Measurements from ENCODE around the gene RAD51B. TPM values are rescaled to one million over a fixed set of nuclear protein-coding genes. Genes with fewer than 3 reads are reported as not detected.

Gene RAD51B
- total RNA-seq, 1 experiment from 2014 or later: 16.7 TPM

DNA sequence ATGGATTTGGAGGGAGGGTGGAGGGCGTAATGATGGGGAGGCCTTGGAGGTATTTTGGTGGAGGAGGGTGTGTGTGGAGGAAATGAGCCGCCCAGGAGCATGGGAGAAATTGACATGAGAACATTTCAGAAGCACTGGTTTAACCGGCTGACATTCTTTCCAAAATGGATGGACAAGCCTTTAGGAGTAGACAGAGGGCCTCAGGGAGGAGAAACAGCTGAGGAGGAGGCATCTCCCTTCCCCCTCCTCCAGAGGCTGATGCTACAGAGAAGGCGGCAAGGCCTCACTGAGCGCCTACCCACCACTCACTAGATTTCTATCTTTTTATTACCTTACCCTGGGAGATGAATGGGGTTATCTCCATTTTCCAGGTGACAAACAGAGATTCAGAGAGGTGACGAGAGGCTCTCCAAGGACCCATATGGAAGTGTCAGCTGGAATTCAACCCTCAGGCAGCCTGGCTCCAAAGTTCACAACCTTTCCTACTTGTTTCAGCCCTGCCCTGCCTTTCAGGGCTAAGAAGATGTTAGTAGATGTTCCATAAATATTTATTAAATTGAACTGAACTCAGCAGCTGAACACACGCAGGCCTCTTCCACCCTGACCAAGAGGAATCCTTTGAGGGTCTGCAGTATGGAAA, 683.7 kb downstream of the RAD51B start:
- H2BK12ac ChIP-seq (ENCODE audit: insufficient read length, low read depth, low read length): no peak overlapping the region
- no peak overlapping the region for H4K8ac ChIP-seq (replicated peaks; ENCODE audit: insufficient read length, low read depth, low read length)
- H3K14ac ChIP-seq (ENCODE audit: insufficient read depth, low read length): no peak overlapping the region
- no peak overlapping the region for H2BK5ac ChIP-seq (ENCODE audit: insufficient read length, low read length)
- no peaks in the 10 kb centered on the region for H3K9me3 ChIP-seq (ENCODE audit: control insufficient read depth, low read depth, low read length)
- Mint-ChIP-seq H3K9me3 (no peaks in the 10 kb centered on the region), H3K27me3 (ENCODE audit: low read depth) (no peaks in the 10 kb centered on the region), H3K27ac (peak overlapping the region in 1 of 3 experiments; percentile 33; a peak in 2 of 7 replicates), H3K4me1 (peaks cover 38 to 45% of the 10 kb centered on the region in 2 experiments), H3K36me3 (ENCODE audit: insufficient read depth in 1 of 3, low read depth in 3 of 3) (peaks cover 0 to 2% (median 0%) of the 10 kb centered on the region in 3 experiments; a peak in 2 of 7 replicates), H3K4me3 (no peak overlapping the region)
- H3K27ac ChIP-seq (ENCODE audit: insufficient read length, low read depth, low read length): no peak overlapping the region
- no peak overlapping the region for H4K5ac ChIP-seq (ENCODE audit: insufficient read length, low read depth, low read length)
- H3K23me2 ChIP-seq (ENCODE audit: insufficient read length, low read depth, low read length, poor library complexity, severe bottlenecking): no peaks in the 10 kb centered on the region
- H2BK20ac ChIP-seq (ENCODE audit: low read depth, low read length, poor library complexity, severe bottlenecking): no peak overlapping the region
- H3T11ph ChIP-seq (ENCODE audit: low read length): no peak overlapping the region
- H3K79me1 ChIP-seq (ENCODE audit: insufficient read depth, low read depth, low read length, poor library complexity, severe bottlenecking): no peaks in the 10 kb centered on the region
- H3K56ac ChIP-seq (ENCODE audit: insufficient read length, low read depth, low read length): no peak overlapping the region
- H3K79me2 ChIP-seq (ENCODE audit: insufficient read depth, low read length): no peaks in the 10 kb centered on the region
- H3K4me1 ChIP-seq (ENCODE audit: insufficient read depth, low read length): peaks cover 5% of the 10 kb centered on the region; the same call in 1 of the 2 replicates
- no peaks in the 10 kb centered on the region for H3K27me3 ChIP-seq (ENCODE audit: insufficient read depth, low read length)
- no peak overlapping the region for H3K4ac ChIP-seq (ENCODE audit: low read depth, low read length)
- H3K4me2 ChIP-seq (ENCODE audit: insufficient read depth, insufficient read length, low read length): no peak overlapping the region
- no peak overlapping the region for H3K9ac ChIP-seq (ENCODE audit: extremely low read depth, insufficient read length, low read length)
- H2BK15ac ChIP-seq (ENCODE audit: low read depth, low read length): no peak overlapping the region
- H2AFZ ChIP-seq (ENCODE audit: low read length): no peak overlapping the region
- no peak overlapping the region for H4K91ac ChIP-seq (ENCODE audit: insufficient read length, low read depth, low read length)
- H2BK120ac ChIP-seq (ENCODE audit: low read depth, low read length, poor library complexity, severe bottlenecking): no peak overlapping the region
- TF ChIP-seq, protein P1, sequence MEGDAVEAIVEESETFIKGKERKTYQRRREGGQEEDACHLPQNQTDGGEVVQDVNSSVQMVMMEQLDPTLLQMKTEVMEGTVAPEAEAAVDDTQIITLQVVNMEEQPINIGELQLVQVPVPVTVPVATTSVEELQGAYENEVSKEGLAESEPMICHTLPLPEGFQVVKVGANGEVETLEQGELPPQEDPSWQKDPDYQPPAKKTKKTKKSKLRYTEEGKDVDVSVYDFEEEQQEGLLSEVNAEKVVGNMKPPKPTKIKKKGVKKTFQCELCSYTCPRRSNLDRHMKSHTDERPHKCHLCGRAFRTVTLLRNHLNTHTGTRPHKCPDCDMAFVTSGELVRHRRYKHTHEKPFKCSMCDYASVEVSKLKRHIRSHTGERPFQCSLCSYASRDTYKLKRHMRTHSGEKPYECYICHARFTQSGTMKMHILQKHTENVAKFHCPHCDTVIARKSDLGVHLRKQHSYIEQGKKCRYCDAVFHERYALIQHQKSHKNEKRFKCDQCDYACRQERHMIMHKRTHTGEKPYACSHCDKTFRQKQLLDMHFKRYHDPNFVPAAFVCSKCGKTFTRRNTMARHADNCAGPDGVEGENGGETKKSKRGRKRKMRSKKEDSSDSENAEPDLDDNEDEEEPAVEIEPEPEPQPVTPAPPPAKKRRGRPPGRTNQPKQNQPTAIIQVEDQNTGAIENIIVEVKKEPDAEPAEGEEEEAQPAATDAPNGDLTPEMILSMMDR (conservative IDR thresholded peaks at IDR 0.05): no peak
- WGBS (ENCODE audit: extremely low coverage, insufficient read length, low lambda C conversion rate): no CpG with 5 or more reads among the region's 7 CpGs
- H3K23ac ChIP-seq (ENCODE audit: insufficient read length, low read depth, low read length): no peak overlapping the region
- no peak overlapping the region for H3K18ac ChIP-seq (ENCODE audit: insufficient read length, low read depth, low read length)
- no peak for DNase-seq
- no peaks in the 10 kb centered on the region for H4K20me1 ChIP-seq (ENCODE audit: control insufficient read depth, insufficient read depth, insufficient read length)
- H2AK5ac ChIP-seq (ENCODE audit: insufficient read length, low read length): no peak overlapping the region
